ENCODE results near the gene ADAM22.

DNA sequence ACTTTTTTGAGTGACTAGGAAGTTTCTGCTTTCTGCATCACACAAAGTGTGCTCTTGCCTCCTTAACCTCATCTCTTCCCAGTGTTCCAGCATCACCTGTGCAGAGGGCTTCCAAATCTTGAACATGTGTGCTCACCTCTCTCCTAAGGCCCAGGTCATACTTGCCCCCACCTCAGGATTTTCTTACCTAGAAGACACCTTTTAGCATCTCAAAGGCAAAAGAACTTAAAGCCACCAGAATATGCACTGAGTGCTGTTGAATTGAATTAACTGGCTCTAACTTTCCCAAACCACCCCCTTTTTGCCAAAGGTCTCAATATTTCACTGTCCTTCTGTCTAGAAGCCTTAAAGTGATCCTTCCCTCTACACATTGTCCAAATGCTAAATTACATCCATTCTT lies 219.3 kb downstream of the ADAM22 start:
- TF ChIP-seq, protein P1, sequence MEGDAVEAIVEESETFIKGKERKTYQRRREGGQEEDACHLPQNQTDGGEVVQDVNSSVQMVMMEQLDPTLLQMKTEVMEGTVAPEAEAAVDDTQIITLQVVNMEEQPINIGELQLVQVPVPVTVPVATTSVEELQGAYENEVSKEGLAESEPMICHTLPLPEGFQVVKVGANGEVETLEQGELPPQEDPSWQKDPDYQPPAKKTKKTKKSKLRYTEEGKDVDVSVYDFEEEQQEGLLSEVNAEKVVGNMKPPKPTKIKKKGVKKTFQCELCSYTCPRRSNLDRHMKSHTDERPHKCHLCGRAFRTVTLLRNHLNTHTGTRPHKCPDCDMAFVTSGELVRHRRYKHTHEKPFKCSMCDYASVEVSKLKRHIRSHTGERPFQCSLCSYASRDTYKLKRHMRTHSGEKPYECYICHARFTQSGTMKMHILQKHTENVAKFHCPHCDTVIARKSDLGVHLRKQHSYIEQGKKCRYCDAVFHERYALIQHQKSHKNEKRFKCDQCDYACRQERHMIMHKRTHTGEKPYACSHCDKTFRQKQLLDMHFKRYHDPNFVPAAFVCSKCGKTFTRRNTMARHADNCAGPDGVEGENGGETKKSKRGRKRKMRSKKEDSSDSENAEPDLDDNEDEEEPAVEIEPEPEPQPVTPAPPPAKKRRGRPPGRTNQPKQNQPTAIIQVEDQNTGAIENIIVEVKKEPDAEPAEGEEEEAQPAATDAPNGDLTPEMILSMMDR (IDR thresholded peaks at IDR 0.05): no peak
- TF ChIP-seq POLR2A (IDR thresholded peaks at IDR 0.05): no peak
